ENCODE measurements around the gene PMS1.

PMS1 gene

DNA sequence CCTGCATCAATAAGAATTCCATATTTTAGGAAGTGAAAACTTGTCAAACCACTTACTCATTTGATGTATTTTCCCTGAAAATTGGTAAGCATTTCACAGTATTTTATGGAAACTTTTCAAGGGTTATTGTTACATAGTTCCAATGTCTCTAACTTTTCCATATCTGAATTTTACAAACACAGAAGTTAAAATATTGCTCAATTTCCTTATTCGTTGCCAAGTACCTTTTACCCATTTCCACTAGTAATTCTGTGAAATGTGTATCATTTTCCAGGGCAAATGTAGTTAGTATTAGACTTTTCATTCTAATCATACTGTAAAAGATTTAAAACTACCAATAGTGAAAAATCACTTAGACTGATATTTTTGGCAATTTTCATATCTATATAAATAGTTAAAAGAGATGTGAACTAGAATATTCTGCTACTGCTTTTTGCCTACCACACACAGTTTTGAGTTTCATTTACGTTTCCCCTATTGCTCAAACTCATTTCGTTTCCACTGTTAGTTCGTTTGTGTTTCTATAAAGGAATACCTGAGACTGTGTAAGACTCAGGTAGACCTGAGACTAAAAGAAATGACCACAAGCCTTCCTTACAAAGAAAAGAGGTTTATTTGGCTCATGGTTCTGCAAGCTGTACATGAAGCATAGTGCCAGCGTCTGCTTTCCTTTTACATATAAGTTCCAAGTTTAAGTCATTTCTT, 86.3 kb downstream of the PMS1 start:
- no peaks in the 10 kb centered on the region for H3K4me1 ChIP-seq
- H3K9me3 ChIP-seq (ENCODE audit: control insufficient read depth, low read length) = no peaks in the 10 kb centered on the region
- TF ChIP-seq, protein P1, sequence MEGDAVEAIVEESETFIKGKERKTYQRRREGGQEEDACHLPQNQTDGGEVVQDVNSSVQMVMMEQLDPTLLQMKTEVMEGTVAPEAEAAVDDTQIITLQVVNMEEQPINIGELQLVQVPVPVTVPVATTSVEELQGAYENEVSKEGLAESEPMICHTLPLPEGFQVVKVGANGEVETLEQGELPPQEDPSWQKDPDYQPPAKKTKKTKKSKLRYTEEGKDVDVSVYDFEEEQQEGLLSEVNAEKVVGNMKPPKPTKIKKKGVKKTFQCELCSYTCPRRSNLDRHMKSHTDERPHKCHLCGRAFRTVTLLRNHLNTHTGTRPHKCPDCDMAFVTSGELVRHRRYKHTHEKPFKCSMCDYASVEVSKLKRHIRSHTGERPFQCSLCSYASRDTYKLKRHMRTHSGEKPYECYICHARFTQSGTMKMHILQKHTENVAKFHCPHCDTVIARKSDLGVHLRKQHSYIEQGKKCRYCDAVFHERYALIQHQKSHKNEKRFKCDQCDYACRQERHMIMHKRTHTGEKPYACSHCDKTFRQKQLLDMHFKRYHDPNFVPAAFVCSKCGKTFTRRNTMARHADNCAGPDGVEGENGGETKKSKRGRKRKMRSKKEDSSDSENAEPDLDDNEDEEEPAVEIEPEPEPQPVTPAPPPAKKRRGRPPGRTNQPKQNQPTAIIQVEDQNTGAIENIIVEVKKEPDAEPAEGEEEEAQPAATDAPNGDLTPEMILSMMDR (IDR thresholded peaks at IDR 0.05) = no peak
- H2AFZ ChIP-seq = no peak overlapping the region
- no peaks in the 10 kb centered on the region for H3K79me2 ChIP-seq
- no peak overlapping the region for H3K9ac ChIP-seq
- no peak overlapping the region for H3K4me3 ChIP-seq (ENCODE audit: low read depth, low read length)
- no peaks in the 10 kb centered on the region for H3K36me3 ChIP-seq (ENCODE audit: control insufficient read depth, insufficient read depth, low read length)
- no peak overlapping the region for H3K4me2 ChIP-seq (ENCODE audit: low read length)
- H3K27me3 ChIP-seq (ENCODE audit: control insufficient read depth, insufficient read depth, low read length) = no peaks in the 10 kb centered on the region
- H3K27ac ChIP-seq = no peak overlapping the region

DNA sequence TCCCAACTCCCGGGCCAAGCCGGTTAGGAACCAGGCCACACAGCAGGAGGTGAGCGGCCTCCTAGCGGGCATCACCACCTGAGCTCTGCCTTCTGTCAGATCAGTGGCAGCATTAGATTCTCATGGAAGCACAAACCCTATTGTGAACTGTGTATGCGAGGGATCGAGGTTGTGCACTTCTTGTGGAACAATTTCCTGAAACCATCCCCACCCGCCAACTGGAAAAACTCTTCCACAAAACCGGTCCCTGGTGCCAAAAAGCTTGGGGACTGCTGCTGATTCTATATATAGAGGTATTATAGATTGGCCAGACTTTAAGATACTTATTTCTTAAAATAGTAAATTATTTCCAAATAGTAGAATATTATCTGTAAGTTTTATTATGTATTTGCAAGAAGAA, 89.4 kb downstream of the PMS1 start:
- no peak overlapping the region for H3K4me3 ChIP-seq (ENCODE audit: low read depth, low read length)
- no peak overlapping the region for H3K9ac ChIP-seq
- H2AFZ ChIP-seq = no peak overlapping the region
- H3K9me3 ChIP-seq (ENCODE audit: control insufficient read depth, low read length) = no peaks in the 10 kb centered on the region
- no peak overlapping the region for H3K4me2 ChIP-seq (ENCODE audit: low read length)
- TF ChIP-seq, protein P1 (IDR thresholded peaks at IDR 0.05) = no peak
- H3K36me3 ChIP-seq (ENCODE audit: control insufficient read depth, insufficient read depth, low read length) = no peaks in the 10 kb centered on the region
- H3K27ac ChIP-seq = no peak overlapping the region
- H3K27me3 ChIP-seq (ENCODE audit: control insufficient read depth, insufficient read depth, low read length) = no peaks in the 10 kb centered on the region
- H3K79me2 ChIP-seq = no peaks in the 10 kb centered on the region
- no peaks in the 10 kb centered on the region for H3K4me1 ChIP-seq

DNA sequence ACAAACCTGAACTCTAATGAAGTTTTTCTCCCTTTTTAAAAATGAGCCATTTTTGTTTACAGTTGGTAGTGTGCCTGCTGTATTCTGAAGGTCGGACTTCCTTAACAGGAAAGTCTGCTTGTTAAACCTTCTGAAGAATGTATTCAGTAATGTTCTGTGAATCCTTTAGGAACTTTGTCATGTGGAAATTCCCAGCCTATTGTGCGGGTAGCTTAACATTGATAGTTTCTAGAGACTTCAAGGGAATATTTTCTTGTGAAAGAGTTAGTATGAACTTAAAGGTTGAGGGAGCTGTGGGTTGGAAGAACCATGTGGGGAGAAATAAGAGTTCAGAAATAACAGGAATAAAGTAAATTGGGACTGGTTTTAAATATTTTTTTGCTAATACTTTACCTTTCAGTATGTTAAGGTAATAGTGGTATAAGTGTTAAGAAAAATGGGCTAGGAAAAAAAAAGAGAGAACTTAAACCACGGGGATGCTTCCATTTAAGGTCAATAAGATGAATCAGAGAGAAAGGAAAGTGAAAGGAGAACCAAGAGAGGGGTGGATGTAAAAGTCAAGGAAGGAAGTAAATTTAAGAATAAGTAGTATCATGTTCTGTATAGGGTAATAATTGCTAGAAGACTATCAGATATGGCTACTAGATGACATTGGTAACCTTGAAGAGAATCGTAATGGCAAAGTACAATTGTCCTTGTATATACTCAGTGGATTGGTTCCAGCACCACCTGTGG, 90.5 kb downstream of the PMS1 start:
- H3K27me3 ChIP-seq (ENCODE audit: control insufficient read depth, insufficient read depth, low read length) = no peaks in the 10 kb centered on the region
- no peak overlapping the region for H3K4me2 ChIP-seq (ENCODE audit: low read length)
- H2AFZ ChIP-seq = no peak overlapping the region
- no peaks in the 10 kb centered on the region for H3K9me3 ChIP-seq (ENCODE audit: control insufficient read depth, low read length)
- no peak overlapping the region for H3K27ac ChIP-seq
- H3K36me3 ChIP-seq (ENCODE audit: control insufficient read depth, insufficient read depth, low read length) = no peaks in the 10 kb centered on the region
- TF ChIP-seq, protein P1 (IDR thresholded peaks at IDR 0.05) = no peak
- H3K9ac ChIP-seq = no peak overlapping the region
- no peaks in the 10 kb centered on the region for H3K4me1 ChIP-seq
- H3K4me3 ChIP-seq (ENCODE audit: low read depth, low read length) = no peak overlapping the region
- no peaks in the 10 kb centered on the region for H3K79me2 ChIP-seq

DNA sequence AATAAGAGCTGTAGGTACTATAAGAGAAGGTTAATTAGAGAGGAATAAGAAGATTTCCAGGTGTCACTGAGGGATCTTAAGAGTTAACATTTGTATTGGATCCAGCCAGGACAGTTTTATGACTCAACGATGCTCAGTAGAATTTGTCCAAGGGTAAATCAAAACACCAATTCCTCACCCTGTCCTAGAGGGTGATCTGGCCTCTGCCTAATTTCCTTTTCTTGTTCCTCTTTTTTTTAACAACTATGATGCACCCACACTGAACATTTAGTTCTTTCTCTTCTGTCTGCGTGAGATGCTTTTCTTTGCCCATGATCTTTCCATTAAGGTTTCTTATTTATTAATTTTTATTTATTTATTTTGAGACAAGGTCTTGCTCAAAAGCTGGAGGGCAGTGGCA, 92.0 kb downstream of the PMS1 start:
- TF ChIP-seq, protein P1 (IDR thresholded peaks at IDR 0.05) = no peak
- no peaks in the 10 kb centered on the region for H3K27me3 ChIP-seq (ENCODE audit: control insufficient read depth, insufficient read depth, low read length)
- no peaks in the 10 kb centered on the region for H3K36me3 ChIP-seq (ENCODE audit: control insufficient read depth, insufficient read depth, low read length)
- no peaks in the 10 kb centered on the region for H3K4me1 ChIP-seq
- no peak overlapping the region for H3K27ac ChIP-seq
- no peak overlapping the region for H3K9ac ChIP-seq
- no peaks in the 10 kb centered on the region for H3K79me2 ChIP-seq
- H2AFZ ChIP-seq = no peak overlapping the region
- no peak overlapping the region for H3K4me2 ChIP-seq (ENCODE audit: low read length)
- H3K9me3 ChIP-seq (ENCODE audit: control insufficient read depth, low read length) = no peaks in the 10 kb centered on the region
- no peak overlapping the region for H3K4me3 ChIP-seq (ENCODE audit: low read depth, low read length)

Measured in parathyroid adenoma (tissue), 2 donors.